ENCODE results near the gene TIAM1. TPM values are rescaled to one million over a fixed set of nuclear protein-coding genes. Genes with fewer than 3 reads are reported as not detected.

TIAM1 gene
- total RNA-seq, 1 donor from 2014 or later, result 2.7 TPM

DNA sequence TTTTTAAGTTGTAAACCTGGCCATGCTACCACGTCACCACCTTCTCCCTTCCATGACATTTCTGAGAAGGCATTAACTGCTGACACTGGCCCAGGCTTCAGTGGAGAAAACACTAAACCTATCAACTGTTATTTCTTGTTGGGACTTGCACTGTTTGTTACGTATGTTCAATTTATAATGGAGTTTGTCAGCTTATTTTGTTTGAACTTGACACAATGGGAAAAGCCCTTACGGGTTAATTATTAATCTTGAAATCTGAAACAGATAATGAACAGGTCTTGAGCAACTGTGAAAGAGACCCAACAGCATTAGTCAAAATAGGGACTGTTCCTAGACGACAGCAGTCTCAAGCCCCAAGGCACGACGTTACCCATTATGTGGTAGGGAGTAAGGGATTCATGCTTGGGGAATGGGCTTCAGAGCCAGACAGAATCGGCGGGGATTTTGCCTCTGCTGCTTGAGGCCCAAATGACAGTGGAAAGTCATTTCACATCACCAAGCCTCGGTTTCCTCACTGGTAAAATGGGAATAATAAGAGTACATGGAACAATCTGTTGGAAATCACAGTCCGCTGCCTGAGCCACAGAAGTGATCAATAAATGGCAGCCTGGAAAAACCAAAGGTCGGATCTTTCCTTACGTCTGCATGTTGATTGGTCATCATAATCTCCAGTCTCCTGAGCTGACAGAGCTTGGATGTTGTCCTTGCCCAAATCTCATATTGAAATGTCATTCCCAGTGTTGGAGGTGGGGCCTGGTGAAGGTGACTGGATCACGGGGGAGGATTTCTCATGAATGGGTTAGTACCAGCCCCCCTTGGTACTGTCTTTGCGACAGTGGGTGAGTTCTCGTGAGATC is 44.5 kb downstream of the TIAM1 start:
- Histone ChIP-seq H3K36me3 (no peaks in the 10 kb centered on the region), H3K4me3 (no peak overlapping the region), H3K27me3 (no peaks in the 10 kb centered on the region), H3K4me1 (no peaks in the 10 kb centered on the region), H3K27ac (no peak overlapping the region), H3K9me3 (no peaks in the 10 kb centered on the region)
- DNase-seq (ENCODE audit: low spot score in 2 of 2), result no peak
- no peak for TF ChIP-seq CTCF (IDR thresholded peaks at IDR 0.05)
- intact Hi-C loops (cut with DNase I), result no loop called here

DNA sequence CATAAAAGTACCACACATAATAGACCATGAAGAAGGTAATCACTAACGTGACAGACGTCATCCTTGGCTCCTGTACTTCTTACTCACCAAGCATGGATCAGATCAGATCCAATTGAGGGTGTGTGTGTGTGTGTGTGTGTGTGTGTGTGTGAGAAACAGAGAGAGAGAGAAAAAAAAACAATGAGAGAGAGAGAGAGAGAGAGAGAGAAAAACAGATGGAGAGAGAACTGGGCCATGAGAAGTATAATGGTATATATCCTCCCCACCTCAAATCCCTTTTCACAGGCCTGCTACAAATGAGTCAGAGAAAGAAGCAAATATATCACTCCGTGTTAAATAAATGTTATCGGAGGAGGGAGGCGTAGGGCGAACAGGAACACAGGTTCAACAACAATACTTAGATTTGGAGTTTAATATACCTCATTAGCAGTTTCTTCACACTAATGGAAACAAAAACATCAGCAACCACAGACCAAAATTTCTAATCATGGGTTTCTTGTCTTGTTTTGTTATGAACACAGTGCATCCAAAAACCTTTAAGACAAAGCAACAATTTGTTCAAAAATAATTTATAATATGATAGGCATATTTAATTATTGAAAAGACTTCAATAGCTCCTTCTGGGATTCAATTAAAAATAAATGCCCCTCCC is 45.3 kb downstream of the TIAM1 start:
- no peaks in the 10 kb centered on the region for H3K36me3 ChIP-seq
- intact Hi-C loops (cut with DNase I), result no loop called here
- no peak for TF ChIP-seq CTCF (IDR thresholded peaks at IDR 0.05)
- H3K27me3 ChIP-seq, result no peaks in the 10 kb centered on the region
- H3K4me3 ChIP-seq, result no peak overlapping the region
- H3K27ac ChIP-seq, result no peak overlapping the region
- no peaks in the 10 kb centered on the region for H3K9me3 ChIP-seq
- no peaks in the 10 kb centered on the region for H3K4me1 ChIP-seq
- DNase-seq (ENCODE audit: low spot score in 2 of 2), result no peak

- no peak for TF ChIP-seq CTCF (IDR thresholded peaks at IDR 0.05)
- no peaks in the 10 kb centered on the region for H3K4me1 ChIP-seq
- no peaks in the 10 kb centered on the region for H3K9me3 ChIP-seq
- intact Hi-C loops (cut with DNase I), result no loop called here
- DNase-seq (ENCODE audit: low spot score in 2 of 2), result no peak
- H3K36me3 ChIP-seq, result no peaks in the 10 kb centered on the region
- no peak overlapping the region for H3K27ac ChIP-seq
- H3K27me3 ChIP-seq, result no peaks in the 10 kb centered on the region
- H3K4me3 ChIP-seq, result no peak overlapping the region
Observed at GRCh38 chr21:31297806-31298205, 46.3 kb downstream of the TIAM1 start.

- Histone ChIP-seq H3K36me3 (no peaks in the 10 kb centered on the region), H3K27ac (no peak overlapping the region), H3K4me1 (no peaks in the 10 kb centered on the region), H3K9me3 (no peaks in the 10 kb centered on the region), H3K27me3 (no peaks in the 10 kb centered on the region), H3K4me3 (no peak overlapping the region)
- intact Hi-C loops (cut with DNase I), result no loop called here
- no peak for TF ChIP-seq CTCF (IDR thresholded peaks at IDR 0.05)
- DNase-seq (ENCODE audit: low spot score in 2 of 2), result no peak
Observed at GRCh38 chr21:31295676-31296075, 48.4 kb downstream of the TIAM1 start.

DNA sequence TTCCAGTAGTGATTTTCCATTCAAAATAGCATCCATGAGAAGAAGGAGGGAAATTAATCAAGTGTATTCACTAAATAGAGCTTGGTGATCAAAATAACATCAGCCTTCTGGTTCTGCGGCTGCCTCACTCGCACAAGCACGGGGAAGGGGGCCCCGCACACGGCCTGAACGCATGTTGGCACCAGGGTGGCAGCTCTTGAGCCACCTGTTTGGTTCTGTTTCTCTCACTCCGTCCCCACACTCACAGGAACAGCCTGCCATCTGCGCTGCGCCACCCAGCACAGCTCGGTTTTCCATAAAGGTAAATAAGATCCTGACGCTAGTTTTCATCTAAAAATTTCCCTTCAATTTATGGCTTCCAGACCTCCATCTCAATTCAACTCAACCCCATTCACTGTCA is 49.4 kb downstream of the TIAM1 start:
- Histone ChIP-seq H3K9me3 (no peaks in the 10 kb centered on the region), H3K27me3 (no peaks in the 10 kb centered on the region), H3K4me1 (no peaks in the 10 kb centered on the region), H3K27ac (no peak overlapping the region), H3K4me3 (no peak overlapping the region), H3K36me3 (no peaks in the 10 kb centered on the region)
- intact Hi-C loops (cut with DNase I), result no loop called here
- no peak for TF ChIP-seq CTCF (IDR thresholded peaks at IDR 0.05)
- DNase-seq (ENCODE audit: low spot score in 2 of 2), result no peak

Measured in ascending aorta (tissue), 2 donors.